ENCODE measurements around the gene KAZN. TPM values are rescaled to one million over a fixed set of nuclear protein-coding genes. Genes with fewer than 3 reads are reported as not detected.

KAZN gene
- total and polyA plus RNA-seq, 2 donors (not counting 1 experiment from before 2014, with no cell fraction given) = 3.4 to 5.0 TPM

DNA sequence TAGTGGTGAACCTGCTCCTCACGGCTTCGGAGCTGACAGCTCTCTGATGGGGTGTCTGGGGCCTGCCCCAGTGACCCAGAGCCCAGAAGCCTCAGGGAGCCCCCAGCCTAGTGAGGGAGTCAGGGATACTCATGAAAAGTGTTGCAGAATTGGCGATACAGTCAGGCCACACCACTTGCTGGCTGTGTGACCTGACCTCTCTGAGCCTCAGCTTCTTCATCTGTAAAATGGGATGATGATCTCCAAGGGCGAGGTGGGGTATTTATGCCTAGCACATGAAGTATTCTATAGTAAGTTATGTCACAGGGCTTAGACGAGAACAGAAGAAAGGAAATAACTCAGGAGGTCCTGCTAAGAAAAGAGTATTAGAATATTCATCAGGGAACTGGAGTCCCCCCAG lies 556.7 kb downstream of the KAZN start:
- H3K4me1 ChIP-seq (ENCODE audit: control insufficient read depth, extremely low read depth, insufficient read depth, low read length) = peaks cover 25% of the 10 kb centered on the region
- H2AFZ ChIP-seq (ENCODE audit: low read length) = no peak overlapping the region
- peak overlapping the region; percentile 68 for H3K4me2 ChIP-seq (ENCODE audit: extremely low read depth, insufficient read depth, low read length)
- no peaks in the 10 kb centered on the region for H4K20me1 ChIP-seq (ENCODE audit: control insufficient read depth, extremely low read depth, insufficient read depth, low read length)
- peaks cover 6% of the 10 kb centered on the region for H3K27me3 ChIP-seq (ENCODE audit: control insufficient read depth, insufficient read depth, low read length)
- H3K4me3 ChIP-seq (replicated peaks in 1 of 4; ENCODE audit: control extremely low read depth in 1 of 4, insufficient read depth in 1 of 4, low read depth in 3 of 4, low read length in 4 of 4) = peak overlapping the region in 3 of 4 experiments; percentile 18 to 65 (median 34)
- TF ChIP-seq, protein P1, sequence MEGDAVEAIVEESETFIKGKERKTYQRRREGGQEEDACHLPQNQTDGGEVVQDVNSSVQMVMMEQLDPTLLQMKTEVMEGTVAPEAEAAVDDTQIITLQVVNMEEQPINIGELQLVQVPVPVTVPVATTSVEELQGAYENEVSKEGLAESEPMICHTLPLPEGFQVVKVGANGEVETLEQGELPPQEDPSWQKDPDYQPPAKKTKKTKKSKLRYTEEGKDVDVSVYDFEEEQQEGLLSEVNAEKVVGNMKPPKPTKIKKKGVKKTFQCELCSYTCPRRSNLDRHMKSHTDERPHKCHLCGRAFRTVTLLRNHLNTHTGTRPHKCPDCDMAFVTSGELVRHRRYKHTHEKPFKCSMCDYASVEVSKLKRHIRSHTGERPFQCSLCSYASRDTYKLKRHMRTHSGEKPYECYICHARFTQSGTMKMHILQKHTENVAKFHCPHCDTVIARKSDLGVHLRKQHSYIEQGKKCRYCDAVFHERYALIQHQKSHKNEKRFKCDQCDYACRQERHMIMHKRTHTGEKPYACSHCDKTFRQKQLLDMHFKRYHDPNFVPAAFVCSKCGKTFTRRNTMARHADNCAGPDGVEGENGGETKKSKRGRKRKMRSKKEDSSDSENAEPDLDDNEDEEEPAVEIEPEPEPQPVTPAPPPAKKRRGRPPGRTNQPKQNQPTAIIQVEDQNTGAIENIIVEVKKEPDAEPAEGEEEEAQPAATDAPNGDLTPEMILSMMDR (conservative IDR thresholded peaks at IDR 0.05 in 1 of 2, IDR thresholded peaks at IDR 0.05 in 1 of 2; ENCODE audit: low read depth in 1 of 2, low read length in 2 of 2) = no peak
- TF ChIP-seq EZH2 (IDR thresholded peaks at IDR 0.05; ENCODE audit: low read length, missing control alignments) = no peak
- peak overlapping the region; percentile 41 for H3K27ac ChIP-seq (ENCODE audit: insufficient read depth, low read length)
- no peaks in the 10 kb centered on the region for H3K36me3 ChIP-seq (ENCODE audit: control insufficient read depth, insufficient read depth, low read length)
- peaks cover 38% of the 10 kb centered on the region for H3K79me2 ChIP-seq (ENCODE audit: control insufficient read depth, insufficient read depth, low read length)
- H3K9me3 ChIP-seq (ENCODE audit: control insufficient read depth, insufficient read depth, low read depth, low read length) = no peaks in the 10 kb centered on the region
- no peak overlapping the region for H3K9ac ChIP-seq (ENCODE audit: insufficient read depth, low read length)
- no peak for DNase-seq (ENCODE audit: low read depth in 2 of 2)

- Histone ChIP-seq H3K4me1 (ENCODE audit: control insufficient read depth, extremely low read depth, insufficient read depth, low read length) (peaks cover 25% of the 10 kb centered on the region), H3K4me3 (replicated peaks in 1 of 4; ENCODE audit: control extremely low read depth in 1 of 4, insufficient read depth in 1 of 4, low read depth in 3 of 4, low read length in 4 of 4) (peak overlapping the region in 3 of 4 experiments; percentile 15 to 49 (median 41)), H3K36me3 (ENCODE audit: control insufficient read depth, insufficient read depth, low read length) (no peaks in the 10 kb centered on the region), H3K9ac (ENCODE audit: insufficient read depth, low read length) (peak overlapping the region; percentile 54), H3K79me2 (ENCODE audit: control insufficient read depth, insufficient read depth, low read length) (peaks cover 43% of the 10 kb centered on the region), H3K27me3 (ENCODE audit: control insufficient read depth, insufficient read depth, low read length) (peaks cover 2% of the 10 kb centered on the region), H2AFZ (ENCODE audit: low read length) (peak overlapping the region; percentile 21), H3K9me3 (ENCODE audit: control insufficient read depth, insufficient read depth, low read depth, low read length) (no peaks in the 10 kb centered on the region), H3K27ac (ENCODE audit: insufficient read depth, low read length) (peak overlapping the region; percentile 59), H3K4me2 (ENCODE audit: extremely low read depth, insufficient read depth, low read length) (peak overlapping the region; percentile 95), H4K20me1 (ENCODE audit: control insufficient read depth, extremely low read depth, insufficient read depth, low read length) (no peaks in the 10 kb centered on the region)
- TF ChIP-seq EZH2 (IDR thresholded peaks at IDR 0.05; ENCODE audit: low read length, missing control alignments) = no peak
- TF ChIP-seq, protein P1 (conservative IDR thresholded peaks at IDR 0.05 in 1 of 2, IDR thresholded peaks at IDR 0.05 in 1 of 2; ENCODE audit: low read depth in 1 of 2, low read length in 2 of 2) = no peak
- DNase-seq (ENCODE audit: low read depth in 2 of 2) = peak in 1 of 2 donors; percentile 28
Observed at GRCh38 chr1:15155888-15156741, 557.6 kb downstream of the KAZN start.

- H3K27ac ChIP-seq (ENCODE audit: insufficient read depth, low read length) = peak overlapping the region; percentile 59
- H3K4me2 ChIP-seq (ENCODE audit: extremely low read depth, insufficient read depth, low read length) = peak overlapping the region; percentile 95
- no peak overlapping the region for H2AFZ ChIP-seq (ENCODE audit: low read length)
- H3K27me3 ChIP-seq (ENCODE audit: control insufficient read depth, insufficient read depth, low read length) = no peaks in the 10 kb centered on the region
- no peaks in the 10 kb centered on the region for H3K9me3 ChIP-seq (ENCODE audit: control insufficient read depth, insufficient read depth, low read depth, low read length)
- no peak for DNase-seq (ENCODE audit: low read depth in 2 of 2)
- H3K9ac ChIP-seq (ENCODE audit: insufficient read depth, low read length) = no peak overlapping the region
- no peaks in the 10 kb centered on the region for H4K20me1 ChIP-seq (ENCODE audit: control insufficient read depth, extremely low read depth, insufficient read depth, low read length)
- no peaks in the 10 kb centered on the region for H3K36me3 ChIP-seq (ENCODE audit: control insufficient read depth, insufficient read depth, low read length)
- H3K79me2 ChIP-seq (ENCODE audit: control insufficient read depth, insufficient read depth, low read length) = peaks cover 45% of the 10 kb centered on the region
- H3K4me3 ChIP-seq (replicated peaks in 1 of 4; ENCODE audit: control extremely low read depth in 1 of 4, insufficient read depth in 1 of 4, low read depth in 3 of 4, low read length in 4 of 4) = no peak overlapping the region
- peaks cover 26% of the 10 kb centered on the region for H3K4me1 ChIP-seq (ENCODE audit: control insufficient read depth, extremely low read depth, insufficient read depth, low read length)
- TF ChIP-seq, protein P1 (conservative IDR thresholded peaks at IDR 0.05 in 1 of 2, IDR thresholded peaks at IDR 0.05 in 1 of 2; ENCODE audit: low read depth in 1 of 2, low read length in 2 of 2) = no peak
- TF ChIP-seq EZH2 (IDR thresholded peaks at IDR 0.05; ENCODE audit: low read length, missing control alignments) = no peak
Observed at GRCh38 chr1:15156807-15157380, 558.4 kb downstream of the KAZN start.

All from fibroblast of lung (primary cell).